Dedifferentiated amniotic fluid mesenchymal stem cell (primary cell): ENCODE data around the gene PLCH2.

Experiments
- DNase-seq: peaks from one replicate; pipeline ENCODE4 v3.0.0-alpha.2; 2016; ENCODE audit errors: extremely low spot score

PLCH2 gene

GRCh38 chr1:2460203-2460602 lies 15.9 kb upstream of the PLCH2 start:
- DNase-seq, result no peak

DNA sequence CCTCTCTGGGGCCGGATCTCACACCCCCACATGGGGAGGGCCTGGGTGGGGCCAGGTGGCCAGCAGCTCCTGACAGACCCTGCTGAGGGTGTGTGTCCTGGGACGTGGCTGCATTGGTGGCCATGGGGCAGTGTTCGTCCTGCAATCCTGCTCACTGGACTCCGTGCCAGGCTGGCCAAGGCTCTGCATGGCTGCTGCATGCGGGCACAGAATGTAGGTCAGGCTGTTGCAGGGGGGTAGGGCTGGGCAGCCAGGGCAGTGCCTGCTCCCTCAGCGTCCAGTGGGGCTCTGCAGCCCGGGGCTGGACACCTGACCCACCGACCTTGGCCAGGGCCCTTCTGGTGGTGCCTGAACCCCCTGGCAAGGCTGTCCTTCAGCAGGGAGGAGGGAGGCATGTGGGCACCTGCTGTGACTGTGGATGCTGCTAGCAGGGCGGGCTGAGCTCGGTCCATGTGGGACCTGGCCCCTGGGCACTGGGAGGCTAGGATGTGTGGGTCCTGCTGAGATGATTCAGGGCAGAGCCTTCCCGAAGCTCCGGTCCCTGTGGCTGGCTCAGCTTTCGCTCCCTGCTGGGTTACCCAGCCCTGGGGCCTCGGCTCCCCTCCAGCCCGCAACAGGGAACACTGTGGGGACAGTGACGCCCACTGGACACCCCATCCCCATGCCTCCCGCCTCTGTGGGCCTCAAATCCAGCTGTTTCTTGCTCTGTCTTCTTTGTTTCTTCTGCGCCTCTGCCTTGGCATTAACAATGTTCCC lies 14.9 kb upstream of the PLCH2 start:
- DNase-seq, result no peak

GRCh38 chr1:2462819-2463218 lies 13.3 kb upstream of the PLCH2 start:
- no peak for DNase-seq

DNA sequence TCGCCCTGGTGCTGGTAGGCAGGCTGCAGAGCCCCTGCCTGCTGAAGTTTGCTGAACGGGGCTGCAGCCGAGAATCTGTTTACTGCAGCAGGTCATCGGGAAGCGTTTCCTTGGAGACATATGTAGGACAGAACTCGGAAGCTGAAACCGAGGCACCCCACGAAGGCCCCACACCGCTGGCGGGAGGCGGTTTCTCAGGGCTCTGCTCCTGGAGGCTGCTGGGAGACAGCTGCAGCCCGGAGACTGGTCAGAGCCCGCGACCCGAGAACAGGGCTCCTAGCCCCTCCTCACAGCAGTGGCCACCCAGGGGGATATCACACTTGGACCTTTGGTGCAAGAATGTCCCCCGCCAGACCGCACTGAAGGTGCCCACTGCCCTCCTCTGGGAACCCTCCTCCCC lies 12.7 kb upstream of the PLCH2 start:
- no peak for DNase-seq

- DNase-seq, result no peak
These were observed 10.5 kb upstream of the PLCH2 start for GRCh38 chr1:2465371-2466269.

GRCh38 chr1:2466270-2466665 lies 9.8 kb upstream of the PLCH2 start:
- DNase-seq, result no peak

GRCh38 chr1:2466958-2467554 lies 9.0 kb upstream of the PLCH2 start:
- no peak for DNase-seq

GRCh38 chr1:2468041-2468472 lies 8.0 kb upstream of the PLCH2 start:
- no peak for DNase-seq

DNA sequence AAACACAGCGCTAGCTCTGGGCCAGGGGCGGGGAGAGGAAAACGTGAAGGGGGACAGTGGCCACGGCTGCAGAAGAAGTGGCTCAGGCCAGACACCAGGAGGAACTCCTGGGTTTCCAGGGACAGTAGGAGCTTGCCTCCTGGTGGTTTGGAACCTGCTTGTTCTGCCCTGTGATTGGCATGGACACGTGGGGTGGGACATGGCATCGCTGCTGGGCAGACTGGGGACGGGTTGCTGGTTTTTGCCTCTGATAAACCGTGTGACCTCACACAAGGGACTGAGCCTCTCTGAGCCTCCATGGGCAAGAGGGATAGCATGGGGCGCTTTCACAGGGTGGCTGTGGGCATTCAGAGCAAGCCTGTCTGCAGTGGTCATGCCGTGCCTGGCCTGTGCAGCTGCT lies 7.5 kb upstream of the PLCH2 start:
- no peak for DNase-seq

DNA sequence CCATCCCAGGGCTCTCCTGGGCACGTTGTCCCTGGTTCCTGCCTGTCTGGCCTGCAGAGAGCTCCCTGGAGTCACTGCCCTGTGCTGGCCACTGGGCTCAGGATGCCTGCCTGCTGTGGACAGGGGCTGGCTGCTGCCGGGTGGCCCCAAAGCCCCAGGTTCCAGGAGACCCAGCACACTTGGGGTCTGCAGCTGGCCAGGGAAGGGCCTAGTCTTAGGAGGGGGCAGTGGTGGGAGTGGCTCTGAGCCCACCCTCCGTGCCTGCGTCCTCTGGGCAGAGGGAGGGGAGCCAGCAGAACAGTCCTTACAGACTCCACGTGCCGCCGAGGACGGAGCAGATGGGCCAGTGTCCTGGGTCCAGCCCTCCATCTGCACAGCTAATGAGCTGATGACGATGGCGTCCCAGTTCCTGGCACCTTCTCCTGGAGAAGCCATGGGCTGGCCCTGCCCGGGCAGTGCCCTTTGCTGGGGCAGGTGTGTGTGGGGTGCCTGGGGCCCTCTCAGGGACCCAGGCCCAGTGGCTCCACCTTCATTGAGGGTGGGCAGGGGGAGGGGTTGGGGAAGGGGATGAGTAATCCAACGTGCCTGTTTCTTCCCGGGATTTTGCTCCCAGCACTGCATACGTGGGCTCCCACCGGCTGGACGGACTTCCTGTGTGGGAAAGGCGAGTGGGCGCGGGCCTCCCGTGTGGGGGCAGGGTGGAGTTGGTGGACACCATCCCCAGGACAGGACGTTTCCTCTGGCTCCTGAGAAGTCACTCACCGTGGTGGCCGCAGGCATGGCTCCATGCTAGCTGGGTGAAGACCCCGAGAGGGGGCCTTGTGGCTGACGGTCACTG lies 6.8 kb upstream of the PLCH2 start:
- no peak for DNase-seq

- no peak for DNase-seq
These were observed 5.6 kb upstream of the PLCH2 start for GRCh38 chr1:2470290-2471158.

GRCh38 chr1:2471159-2471471 lies 5.0 kb upstream of the PLCH2 start:
- no peak for DNase-seq

DNA sequence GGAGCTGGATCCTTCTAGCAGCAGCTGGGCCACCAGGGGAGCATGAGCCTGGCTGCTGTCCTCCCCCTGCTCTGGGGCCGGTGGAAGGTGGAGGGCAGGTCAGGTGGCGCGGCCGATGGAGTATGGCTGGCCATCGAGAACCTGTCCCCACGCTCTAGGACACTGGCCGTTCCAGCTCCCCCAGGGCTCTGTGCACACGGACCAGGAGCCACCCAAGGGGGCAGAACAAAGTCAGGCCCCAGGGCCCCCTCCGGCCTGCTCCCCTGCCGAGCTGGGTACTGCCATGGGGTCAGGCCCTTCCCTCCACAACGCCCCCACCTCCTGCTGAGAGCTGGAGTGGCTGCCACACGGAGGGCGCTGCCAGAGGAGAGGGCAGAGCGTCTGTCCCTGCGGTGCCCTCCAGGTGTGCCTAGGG lies 4.5 kb upstream of the PLCH2 start:
- no peak for DNase-seq

- no peak for DNase-seq
These were observed 4.0 kb upstream of the PLCH2 start for GRCh38 chr1:2472109-2472508.

DNA sequence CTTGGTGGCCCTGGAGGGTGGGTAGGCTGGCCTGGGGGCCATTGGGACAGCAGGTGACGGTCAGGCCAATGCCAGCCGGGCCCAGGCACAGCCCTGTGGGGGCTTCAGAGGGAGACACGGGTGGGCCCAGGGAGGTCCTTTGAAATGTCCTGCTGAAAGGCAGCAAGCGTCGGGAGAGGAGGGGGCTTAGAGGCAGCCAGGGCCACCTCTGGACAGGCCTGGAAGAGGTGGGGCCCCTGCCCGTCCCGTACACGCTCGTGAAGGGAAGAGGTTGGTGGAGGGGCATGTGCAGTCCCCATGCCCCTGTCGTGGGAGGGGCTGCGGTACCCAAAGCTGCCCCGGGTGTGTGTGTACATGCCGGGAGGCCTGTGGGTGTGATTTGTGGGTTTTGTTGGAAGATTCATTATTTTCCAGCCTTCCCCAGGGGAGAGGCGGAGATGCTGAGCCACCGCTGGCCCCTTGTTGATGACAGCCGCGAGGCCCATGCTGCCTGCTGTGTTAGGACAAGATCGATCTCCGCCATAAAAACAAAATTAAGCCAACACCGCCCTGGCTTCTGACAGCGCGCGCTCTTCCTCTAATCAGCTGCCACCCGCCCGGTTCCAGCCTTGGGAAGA lies 3.4 kb upstream of the PLCH2 start:
- no peak for DNase-seq

DNA sequence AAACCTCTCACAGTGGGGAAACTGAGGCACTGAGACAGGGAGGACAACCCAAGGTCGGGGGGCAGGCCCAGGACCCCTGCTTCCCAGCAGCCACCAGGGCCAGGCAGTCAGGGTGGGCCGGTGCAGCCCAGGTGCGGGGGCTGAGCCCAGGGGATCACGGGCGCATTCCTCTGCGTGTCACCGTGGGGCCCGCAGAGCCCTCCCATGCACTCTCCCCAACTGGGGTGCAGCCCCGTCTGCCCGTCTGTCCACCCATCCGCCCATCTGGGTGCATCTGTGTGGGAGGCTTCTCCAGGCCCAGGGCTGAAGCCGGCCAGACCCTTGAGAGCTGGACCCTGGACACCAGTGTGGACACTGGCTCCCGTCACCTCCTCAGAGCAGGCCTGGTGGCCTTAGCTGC lies 2.9 kb upstream of the PLCH2 start:
- no peak for DNase-seq

DNA sequence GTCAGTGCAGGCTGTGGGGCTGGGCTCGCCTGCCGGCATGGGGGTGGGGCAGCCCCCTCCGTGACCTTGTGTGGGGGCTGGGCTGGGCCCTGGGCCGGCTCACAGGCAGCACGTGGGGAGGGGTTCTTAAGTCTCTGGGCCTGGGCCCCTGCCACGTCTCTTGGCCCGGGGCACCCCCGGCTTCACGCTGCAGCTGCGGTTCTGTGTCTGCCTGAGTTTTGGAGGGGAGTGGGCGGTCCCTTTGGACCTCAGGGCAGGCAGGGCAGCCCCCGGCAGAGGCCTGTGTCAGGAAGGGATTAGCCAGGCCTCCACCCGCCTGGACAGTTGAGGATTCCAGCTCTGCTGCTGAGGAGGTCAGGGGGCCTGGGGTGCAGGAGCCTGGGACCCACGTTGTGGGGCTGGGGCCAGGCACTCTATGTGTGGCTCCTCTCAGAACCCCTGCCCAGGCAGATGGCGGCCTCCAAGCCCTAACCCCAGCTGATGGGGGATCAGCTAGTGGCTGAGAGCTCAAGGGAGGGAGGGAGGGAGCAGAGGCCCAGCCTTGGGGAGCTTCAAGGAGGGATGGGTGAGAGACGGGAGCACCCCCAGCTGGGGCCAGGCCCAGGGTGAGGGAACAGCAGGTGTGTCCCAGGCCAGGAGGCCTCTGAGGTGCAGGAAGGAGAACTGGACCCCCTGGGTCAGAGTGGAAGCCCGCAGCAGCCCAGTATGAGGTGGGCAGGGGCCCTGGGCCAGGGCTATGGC lies 1.8 kb upstream of the PLCH2 start:
- no peak for DNase-seq

DNA sequence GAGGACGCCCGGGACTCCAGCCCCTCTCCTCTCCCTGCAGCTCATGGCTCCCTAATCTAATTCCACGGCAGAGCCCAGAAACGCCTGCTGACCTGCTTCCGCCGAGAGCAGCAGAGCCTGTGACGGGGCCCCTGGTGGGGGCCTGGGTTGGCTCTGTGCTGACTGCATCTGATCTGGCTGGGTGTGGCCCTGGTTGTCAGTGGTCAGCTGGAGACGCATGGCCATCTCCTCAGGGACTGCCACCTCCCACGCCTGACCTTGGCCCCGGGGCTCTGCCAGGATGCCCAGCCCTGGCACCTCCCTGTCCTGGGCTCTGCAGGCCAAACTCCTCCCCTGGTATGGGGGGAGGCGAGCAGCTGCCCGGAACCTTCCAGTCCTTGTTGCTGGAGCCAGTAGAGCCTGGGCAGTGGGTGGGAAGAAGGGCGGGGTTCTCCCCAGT lies 1.1 kb upstream of the PLCH2 start:
- DNase-seq, result no peak

DNA sequence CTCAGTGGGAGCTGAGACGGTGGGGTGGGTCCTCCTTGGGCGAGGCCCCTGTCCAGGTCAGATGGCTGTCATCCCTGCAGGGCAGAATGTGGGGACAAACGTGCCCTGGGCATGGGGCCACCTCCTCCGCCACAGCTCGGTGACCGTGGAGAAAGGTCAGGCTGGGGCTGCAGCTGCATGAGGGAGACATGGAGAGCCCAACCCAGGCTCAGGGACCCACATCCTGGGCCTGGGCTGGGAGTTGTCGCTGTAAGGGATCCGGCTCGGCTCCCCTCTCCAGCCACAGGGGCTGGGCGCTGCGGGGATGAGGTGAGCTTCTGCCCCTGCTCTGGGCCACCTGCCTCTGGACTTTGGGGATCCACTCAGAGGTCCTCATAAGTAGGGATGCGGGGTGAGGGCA lies 518 bp upstream of the PLCH2 start:
- DNase-seq, result no peak

DNA sequence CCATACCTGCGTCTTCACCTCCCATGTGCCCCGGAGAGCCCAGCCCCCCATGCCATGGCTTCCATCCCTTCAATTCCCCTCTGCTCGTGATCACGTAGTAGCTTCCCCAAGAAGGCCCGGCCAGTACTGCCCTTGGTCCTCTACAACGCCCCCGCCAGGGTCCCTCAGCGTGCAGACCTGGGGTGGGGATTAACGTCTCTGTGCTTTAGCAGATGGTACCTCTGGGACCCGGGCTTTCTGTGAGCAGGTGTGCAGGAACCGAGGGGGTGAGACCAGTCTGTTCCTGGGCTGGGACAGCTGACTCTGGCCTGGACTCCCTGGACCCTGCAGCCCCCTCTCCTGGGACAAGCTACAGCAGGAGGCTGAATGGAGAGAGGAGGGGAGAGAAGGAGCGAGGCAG lies 1.2 kb downstream of the PLCH2 start:
- no peak for DNase-seq
